Astrocyte of the hippocampus (primary cell): ENCODE data around the gene COQ2.
A peak's percentile ranks its signal among the peaks of the same experiment; 100 is the strongest.
"Not testable (repeated sequence)": the region's sequence is repeated elsewhere in the genome, so short reads cannot be mapped to it uniquely, and the experiment has no call there.

Experiments
- DNase-seq: peaks from one replicate; pipeline ENCODE4 v3.0.0; 2011; ENCODE audit warnings: low read depth, low spot score

Gene COQ2

DNA sequence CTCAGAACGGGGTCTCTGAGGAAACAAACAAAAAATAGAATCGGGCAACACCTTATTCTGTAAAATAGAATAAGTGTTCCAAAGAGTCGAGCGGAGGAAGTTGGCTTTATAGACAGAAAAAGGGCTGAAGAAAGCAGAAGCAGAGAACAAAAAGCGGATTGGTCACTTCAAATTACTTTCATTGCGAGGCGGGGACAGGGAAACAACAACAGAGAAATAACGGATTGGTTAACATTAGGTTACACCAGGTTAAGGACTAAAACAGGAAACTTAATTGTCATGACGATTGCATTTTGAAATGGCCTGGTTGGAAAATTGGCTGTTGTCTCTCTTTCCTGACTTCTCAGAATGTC is 433 bp upstream of the COQ2 start:
- peak; percentile 56 for DNase-seq

DNA sequence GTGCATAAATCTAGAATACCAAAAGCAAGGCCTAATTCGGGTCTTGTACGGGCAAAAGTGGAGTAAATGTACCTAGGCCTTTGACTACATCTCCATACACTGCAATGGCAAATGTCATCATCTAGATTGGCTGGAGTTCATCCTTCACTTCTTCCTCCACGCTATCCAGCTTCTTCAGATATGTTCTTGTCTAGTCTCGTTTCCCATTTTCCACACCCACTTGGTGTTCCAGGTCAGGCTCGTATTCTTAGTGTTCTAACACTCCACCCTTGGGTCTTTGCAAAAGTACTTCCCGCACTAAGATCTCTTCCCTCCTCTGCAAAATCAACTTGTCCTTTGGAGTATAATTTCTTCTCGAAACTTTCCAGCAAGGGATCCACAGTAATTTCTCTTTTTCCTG is 1.4 kb downstream of the COQ2 start:
- no peak for DNase-seq

DNA sequence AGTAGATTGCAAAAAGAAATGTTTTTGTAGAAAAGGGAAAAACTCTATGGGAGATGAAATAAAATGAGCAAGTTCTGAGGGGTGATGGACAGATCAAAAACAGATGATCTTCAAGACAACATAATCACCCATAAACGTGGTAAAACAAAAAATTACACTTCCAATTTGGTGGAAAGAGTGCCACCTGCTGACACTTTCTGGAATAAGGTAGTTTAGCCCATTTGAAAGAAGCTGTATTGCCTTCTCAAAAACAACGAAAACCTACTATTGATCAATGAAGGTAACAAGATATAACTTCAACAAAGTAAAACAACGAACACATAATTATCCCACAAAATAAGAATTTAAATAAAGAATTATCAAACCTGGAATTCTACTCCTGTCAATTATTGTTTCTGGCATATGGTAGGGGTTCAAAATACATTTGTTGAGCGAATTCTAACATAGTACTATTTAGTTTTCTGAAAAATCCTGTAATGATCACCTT is 2.5 kb downstream of the COQ2 start:
- DNase-seq, result peak; percentile 75

DNA sequence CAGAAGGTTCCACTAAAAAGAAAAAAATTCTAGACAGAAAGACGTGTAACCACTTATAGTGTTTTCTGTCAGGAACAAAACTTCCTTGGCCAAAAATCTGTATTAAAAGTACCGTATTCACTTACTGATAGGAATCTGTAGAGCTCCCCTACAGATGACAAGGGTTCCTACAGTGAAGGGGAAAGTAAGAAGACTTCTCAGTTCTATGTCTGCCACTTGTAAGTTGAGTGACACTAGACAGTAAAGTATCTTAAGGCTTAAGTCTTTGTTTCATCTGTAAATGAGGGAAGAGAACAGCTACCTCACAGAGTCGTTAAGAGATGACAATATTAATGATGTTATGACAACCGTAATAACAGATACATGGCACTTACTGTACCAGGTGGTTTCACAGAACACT is 3.3 kb downstream of the COQ2 start:
- no peak for DNase-seq

DNA sequence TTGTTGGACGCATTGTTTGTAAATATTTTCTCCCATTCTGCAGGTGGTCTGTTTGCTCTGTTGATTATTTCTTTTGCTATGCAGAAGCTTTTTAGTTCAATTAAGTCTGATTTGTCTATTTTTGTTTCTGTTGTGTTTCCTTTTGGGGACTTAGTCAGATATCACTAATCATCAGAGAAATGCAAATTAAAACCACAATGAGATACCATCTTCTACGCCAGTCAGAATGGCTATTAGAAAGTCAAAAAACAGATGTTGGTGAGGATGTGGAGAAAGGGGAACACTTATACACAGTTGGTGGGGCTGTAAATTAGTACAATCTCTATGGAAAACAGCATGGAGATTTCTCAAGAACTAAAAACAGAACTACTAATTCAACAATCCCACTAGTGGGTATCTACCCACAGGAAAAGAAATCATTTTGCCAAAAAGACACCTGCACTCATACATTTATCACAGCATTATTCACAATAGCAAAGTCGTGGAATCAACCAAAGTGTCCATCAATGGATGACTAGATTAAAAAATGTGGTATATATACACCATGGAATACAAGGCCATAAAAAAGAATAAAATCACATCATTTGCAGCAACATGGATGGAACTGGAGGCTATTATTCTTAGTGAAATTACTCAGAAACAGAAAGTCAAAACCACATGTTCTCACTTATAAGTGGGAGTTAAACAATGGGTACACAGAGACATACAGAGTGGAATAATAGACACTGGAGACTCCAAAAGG is 8.1 kb downstream of the COQ2 start:
- DNase-seq, result no peak

DNA sequence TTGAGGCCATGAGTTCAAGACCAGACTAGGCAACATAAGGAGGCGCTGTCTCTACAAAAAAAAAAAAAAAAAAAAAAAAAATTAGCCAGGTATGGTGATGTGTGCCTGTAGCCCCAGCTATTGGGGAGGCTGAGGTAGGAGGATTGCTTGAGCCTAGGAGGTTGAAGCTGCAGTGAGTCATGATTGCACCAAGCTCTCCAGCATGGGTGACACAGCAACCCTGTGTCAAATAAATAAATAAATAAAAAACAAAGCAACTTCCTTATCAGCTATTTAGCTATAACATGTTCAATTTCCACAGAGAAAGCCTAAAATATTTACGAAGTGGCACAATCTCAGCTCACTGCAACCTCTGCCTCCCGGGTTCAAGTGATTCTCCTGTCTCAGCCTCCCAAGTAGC is 10.7 kb downstream of the COQ2 start:
- not testable (repeated sequence) for DNase-seq

DNA sequence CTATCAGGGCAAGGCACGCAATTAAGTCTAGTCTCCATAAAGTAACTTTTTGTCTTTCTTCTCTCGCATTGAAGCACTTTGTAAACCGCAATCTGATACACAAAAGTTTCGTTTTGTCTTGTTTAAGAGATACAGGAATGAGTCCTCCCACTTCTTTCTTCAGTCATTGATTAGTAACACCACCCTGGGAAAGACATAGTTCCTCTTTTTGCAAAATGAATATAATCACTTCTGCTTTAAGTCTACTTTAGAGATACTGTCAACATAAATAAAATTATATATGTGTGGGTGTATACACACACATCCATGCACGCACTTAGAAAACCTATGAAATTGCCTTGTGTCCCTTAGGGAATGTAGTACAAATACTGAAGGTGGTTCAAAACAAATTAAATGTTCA is 11.7 kb downstream of the COQ2 start:
- no peak for DNase-seq

DNA sequence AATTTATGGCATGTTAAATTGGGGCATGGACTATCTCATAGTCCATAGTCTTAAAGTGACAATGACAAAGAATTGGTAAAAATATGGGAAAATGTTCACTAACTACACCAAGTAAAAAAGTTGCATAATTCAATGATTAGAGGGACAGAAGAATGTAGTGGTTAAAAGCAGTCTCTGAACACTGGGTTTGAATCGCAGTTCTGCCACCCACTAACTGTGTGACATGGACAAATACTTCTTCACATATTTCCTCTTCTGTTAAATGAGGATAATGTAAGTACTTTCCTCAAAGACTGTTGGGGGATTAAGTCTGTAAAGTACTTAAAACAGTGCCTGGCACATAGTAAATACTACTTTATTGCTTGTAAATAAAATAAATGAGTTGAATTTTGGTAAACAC is 15.3 kb downstream of the COQ2 start:
- peak; percentile 51 for DNase-seq

DNA sequence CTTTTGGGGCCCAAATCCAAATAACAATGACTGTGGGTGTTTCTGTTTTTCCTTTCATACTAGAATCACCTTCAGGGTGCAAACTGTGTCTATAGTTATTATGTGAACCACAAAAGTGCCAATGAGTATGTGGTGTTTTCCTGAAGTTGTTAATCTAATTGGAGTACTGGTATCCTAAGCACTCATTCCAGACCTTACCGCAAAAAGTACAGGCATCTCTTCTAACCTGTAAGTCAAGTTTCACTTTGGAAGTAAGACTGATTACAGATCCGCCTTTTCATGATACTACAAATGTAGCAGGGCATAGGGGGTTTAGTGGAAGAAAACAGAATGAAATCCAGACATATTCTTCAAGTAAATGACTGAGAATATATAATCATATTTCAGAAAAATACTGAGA is 16.1 kb downstream of the COQ2 start:
- DNase-seq, result peak; percentile 38

DNA sequence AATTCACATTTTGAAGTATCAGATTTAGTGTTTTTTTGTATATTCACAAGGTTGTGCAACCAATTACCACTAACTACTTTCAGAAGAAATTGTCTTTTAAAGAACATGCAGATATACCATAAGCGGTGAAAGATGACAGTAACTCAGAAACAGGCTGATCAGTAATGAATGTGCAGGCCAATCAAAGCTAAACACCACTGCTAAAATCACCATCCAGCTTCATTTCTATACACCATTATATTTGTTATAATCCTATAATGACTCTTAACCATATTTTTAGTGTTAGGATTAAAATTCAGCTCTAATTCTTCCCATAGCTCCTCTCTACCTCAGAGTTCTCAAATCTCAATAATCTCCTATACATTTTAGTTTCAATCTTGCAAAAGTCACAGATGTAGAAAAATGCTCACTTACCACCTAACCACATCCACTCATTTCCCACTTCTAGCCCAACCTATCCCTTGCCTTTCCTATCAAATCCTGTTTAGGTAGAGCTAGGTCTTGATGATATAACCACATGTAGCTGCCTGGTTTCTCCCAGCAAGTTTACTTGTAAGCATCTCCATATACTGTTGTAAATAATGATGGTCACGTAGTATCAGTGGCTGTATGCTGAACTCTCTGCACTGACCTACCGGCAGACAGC is 16.6 kb downstream of the COQ2 start:
- DNase-seq, result no peak

DNA sequence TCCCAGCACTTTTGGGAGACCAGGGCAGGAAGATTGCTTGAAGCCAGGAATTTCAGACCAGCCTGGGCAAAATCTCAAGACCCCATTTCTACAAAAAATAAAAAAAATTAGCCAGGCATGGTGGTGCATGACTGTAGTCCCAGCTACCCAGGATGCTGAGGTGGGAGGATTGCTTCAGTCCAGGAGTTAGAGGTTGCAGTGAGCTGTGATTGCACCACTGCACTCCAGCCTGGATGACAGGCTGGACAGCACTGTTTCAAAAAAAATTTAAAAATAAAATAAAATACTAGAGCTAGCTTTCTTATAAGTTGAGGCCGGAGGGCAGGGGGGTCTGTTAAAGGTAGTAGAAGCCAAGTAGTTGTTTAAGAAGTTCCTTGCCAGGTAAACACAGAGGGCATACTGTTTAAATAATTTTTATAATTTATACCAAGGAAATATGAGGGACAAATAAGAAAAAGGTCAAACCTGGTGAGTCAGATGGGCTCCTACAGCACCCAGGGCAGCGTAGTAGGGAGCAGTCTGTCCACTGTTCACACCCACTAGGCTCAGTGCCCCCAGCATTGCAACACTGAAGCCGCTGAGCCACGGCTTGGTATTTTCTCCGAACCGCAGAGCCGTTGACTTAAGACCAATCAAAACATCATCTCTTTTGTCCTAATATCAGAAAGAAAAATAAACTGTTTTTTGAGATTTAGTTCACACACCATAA is 17.3 kb downstream of the COQ2 start:
- DNase-seq, result peak; percentile 87

DNA sequence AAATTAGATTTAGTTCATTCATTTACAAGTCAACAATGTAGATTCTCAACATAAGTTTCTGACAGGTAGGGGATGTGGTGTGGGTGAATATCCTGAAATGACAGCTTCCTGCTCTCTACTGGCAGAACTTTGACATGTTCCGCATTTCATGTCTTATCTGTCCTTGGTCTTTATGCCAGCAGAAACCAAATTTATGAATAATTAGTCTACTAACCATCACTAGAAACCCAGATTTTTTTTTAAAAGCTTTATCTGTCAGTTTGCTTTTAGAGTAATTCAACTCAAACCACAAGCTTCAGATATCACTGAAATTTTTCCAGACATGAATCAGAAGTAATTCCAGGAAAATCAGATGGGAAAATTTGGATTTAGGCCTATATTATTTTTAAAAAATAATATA is 17.9 kb downstream of the COQ2 start:
- DNase-seq, result no peak

DNA sequence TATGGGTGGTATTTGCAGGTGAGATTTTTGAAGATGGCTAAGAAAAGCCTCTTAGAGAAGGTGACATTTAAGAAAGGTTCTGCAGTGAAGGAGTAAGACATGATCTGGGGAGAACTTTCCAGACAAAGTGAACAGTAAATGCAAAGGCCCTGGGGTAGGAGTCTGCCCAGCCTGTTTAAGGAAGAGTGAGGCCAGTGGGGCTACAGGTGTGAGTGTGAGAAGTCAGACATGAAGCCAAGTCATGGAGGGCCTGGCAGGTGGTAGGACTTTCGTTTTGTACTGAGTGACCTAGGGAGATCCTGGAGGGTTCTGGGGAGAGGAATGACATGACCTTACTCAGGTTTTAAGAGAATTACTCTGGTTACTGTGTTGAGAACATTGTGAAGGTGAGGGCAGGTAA is 21.5 kb downstream of the COQ2 start:
- DNase-seq, result no peak

DNA sequence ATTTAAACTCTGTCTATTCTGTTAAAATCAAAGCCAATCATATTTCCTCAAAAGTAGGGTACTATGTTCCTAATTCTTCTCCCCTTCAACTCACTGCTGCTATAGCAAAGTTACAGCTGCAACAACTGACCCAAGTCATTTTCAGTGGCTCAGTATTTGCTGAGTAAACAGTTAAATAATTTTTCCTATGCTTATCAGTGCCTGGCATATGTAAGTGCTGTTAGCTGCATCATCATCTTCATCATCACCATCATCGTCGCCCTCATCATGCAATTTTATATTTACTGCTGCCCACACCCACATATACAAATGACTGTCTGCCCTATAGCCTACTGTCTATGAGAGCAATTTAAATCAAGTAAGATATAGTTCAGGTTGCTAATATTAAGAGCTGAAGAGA is 21.9 kb downstream of the COQ2 start:
- no peak for DNase-seq

DNA sequence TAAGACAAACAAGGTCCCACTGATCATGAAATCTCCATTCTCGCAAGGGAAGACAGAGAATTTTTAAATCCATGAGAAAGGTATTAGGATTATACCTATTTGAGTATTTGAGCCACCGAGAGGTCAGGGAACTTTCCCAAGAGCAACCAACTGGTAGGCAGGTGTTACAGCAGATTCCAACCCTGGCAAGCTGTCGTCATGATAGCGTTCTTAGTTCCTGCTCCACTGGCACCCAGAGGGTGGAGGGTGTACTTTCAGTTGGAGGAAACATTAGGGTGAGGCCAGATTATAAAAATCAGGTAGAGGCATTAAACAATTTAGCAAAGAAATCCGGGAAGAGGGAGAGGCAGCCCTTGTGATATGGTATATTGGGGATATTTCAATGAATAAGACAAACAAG is 23.3 kb downstream of the COQ2 start:
- DNase-seq, result no peak

DNA sequence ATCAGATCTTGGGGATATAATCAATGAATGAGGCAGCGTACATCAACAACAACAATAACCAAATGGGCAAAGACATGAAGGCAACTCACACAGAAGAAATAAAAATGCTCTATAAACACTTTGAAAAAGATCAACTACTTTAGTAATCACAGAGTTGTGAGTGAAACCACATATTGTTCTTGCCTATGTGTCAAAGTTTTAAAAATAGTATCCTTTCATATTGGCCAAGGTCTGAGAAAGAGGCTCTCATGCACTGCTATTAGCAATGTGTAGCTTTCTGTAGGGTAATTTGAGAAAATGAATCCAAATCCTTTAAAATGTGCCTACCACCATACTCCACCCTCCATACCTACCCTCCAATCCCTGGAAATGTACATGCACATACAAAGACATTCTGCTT is 25.0 kb downstream of the COQ2 start:
- DNase-seq, result no peak

DNA sequence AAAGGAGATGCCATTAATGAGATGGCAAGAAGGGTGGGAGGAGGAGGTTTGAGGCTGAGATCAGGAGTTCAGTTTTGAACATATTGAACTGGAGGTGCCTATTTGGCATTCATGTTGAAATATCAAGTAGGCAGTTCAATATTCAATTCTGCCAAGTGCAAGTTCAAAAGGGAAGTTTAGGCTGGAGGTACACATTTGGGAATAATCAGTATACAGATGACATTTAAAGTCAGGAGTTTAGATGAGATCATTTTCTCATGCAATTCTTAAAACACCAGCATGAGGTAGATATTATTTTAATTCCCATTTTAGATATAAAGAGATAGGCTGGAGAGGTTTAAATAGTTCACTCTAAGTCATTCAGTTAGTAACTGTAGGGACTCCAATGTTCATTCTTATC is 26.1 kb downstream of the COQ2 start:
- no peak for DNase-seq

DNA sequence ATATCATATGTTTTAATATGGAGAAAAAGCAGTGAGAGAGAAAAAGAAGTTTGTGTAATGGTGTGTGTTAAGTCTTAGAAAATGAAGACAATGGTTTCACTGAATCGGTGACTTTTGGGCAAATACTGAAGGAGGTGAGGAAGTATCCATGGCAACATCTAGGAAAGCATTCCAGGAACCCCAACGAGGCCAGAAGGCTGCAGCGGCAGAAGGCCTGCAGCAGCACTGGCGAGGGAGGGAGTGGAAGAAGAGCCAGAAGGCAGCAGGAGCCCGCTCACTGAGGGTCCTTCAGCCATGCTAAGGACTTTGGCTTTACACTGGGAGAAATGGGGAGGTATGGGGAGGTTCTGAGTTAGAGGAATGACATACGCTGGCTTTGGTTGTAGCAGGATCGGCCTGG is 26.8 kb downstream of the COQ2 start:
- no peak for DNase-seq

DNA sequence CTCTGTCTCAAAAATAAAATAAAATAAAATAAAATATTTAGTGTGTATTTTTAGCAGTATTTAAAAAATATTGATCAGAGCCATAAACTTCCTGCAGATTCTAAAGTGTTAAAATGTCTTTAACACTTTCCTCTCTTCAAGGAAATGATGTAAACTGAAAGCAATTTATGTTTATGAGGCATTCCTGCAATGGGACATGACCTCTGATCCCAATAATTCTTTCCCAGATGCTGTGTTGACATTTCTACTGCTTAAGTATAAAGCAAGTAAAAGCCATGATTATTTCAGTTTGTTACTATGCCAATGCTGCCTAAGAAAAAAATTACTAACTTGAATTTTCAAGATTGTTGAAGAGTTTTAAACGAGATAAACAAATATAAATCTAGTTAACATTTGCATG is 29.0 kb downstream of the COQ2 start:
- DNase-seq, result peak; percentile 28

DNA sequence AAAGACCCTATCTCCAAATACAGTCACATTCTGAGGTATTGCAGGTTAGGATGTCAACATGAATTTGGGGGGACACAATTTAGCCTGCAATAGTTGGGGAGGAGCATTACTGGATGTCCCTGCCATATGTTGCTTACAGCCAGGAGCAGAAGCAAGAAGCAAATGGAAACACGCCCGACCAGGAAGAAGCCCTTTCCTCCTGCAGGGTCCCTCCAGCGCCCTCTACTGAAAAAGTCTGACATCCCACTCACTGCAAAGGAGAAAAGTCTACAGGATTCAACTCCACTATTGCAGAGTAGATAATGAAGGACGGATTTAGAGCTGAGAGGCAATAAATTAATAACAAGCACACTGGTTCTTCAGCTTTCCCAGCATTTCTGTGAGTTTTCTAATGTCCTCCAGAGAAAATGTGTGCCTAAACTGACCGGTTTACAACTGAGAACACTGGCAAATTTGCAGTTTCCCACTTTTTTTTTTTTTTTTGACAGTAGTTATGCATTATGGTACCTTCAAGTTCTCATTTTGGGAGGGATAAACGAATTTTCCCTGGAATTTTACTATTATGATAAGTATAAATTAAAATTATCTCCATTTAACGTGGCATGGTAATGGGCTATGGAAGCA is 31.7 kb downstream of the COQ2 start:
- DNase-seq, result peak; percentile 66

DNA sequence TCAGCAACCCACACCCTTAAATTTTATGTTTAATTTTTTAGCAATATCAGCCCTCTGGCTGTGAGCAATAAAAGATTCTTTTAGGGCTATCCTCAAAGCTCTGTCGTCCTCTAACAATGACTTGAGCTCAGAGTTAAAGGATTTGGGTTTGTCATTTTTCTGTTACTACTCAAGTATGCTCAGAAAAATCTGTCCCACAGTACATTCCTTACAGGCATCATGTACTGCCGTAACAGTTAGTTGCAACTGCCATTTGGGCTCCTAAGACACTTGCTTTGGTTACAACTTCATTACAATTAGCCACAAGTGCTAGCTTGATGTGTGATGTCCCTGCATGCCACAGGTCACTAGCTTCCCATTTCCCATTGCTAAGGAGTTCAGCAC is 33.2 kb downstream of the COQ2 start:
- no peak for DNase-seq

DNA sequence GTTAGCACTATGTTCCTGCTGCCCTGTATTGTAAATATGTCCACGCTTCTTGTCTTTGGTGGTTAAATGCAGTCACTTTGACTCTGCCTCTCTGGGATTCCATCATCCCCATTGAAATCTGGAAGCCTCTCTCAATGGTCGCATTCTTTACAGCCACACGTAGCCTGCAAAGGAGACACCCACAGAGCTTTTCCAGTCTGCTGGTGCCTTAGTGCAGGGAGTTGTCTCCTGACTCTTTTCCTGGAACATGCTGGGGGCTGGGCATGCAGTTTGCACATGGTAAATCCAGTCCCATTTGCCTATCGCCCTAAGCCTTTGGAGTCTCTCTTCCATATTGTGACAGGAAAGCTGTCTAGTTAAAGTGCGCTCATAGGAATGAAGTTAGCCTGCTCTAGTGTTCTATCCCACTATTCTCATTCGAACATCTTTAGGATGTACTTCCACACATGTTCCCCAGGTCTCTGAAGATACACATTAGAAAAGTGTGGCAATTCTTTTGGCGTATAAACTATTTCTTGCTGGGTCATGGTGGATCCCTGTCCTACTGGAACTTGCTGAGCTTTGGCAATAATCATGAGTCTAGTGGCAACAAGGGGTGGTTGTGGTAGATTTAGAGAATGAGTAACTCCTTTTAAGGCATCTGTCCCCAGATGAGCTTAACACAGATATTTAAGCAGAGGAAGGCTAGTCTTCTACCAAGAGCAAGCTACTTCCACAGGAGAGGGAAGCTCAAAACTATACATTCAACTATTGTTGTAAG is 33.7 kb downstream of the COQ2 start:
- DNase-seq, result no peak
